IMR-90 (cell line): ENCODE measurements around the gene EMD. TPM values are rescaled to one million over a fixed set of nuclear protein-coding genes. Genes with fewer than 3 reads are reported as not detected.
A peak's percentile ranks its signal among the peaks of the same experiment; 100 is the strongest.

ENCODE experiments used
- ATAC-seq: fragments of 200-7000 bp; cut with Tn5 transposase; 2 replicates; pipeline ENCODE4 v1.9.1; 2020; ENCODE audit warnings: low read depth, mild to moderate bottlenecking, moderate library complexity
- BruUV-seq: library from RNA; stranded (reverse); fragments of 400-500 nt; replicated peaks from 2 replicates; lab custom pipeline; 2021; lab: Mats Ljungman, UMichigan
- CTCF ChIA-PET: fragments of 300-600 bp; formaldehyde crosslinking; extraction: SDS; loops from one replicate; lab custom pipeline; 2021; ENCODE audit warnings: antibody characterized with exemption; lab: Yijun Ruan, JAX
- POLR2A ChIA-PET: fragments of 300-600 bp; sonication (Branson Sonifier 250); formaldehyde crosslinking; loops from one replicate; lab custom pipeline; 2022; ENCODE audit warnings: antibody characterized with exemption; ENCODE audit not compliant: unreplicated experiment; lab: Charles Lee
- DNase-seq: peaks from one replicate; pipeline ENCODE4 v3.0.0; 2013
- H2AFZ ChIP-seq: replicated peaks from 2 replicates; pipeline ENCODE3; 2013; ENCODE audit warnings: low read length, mild to moderate bottlenecking; ENCODE audit not compliant: poor library complexity
- H2AK5ac ChIP-seq: 2 replicates; pipeline ENCODE4 v1.6.1; 2013; ENCODE audit warnings: low read depth, low read length, inconsistent platforms
- H2AK9ac ChIP-seq: replicated peaks from 2 replicates; pipeline ENCODE3; 2013; ENCODE audit warnings: mild to moderate bottlenecking, low read depth, low read length, moderate library complexity; ENCODE audit not compliant: poor library complexity
- H2BK120ac ChIP-seq: 2 replicates; pipeline ENCODE4 v1.6.1; 2013; ENCODE audit warnings: low read depth, low read length, inconsistent platforms
- H2BK15ac ChIP-seq: 3 replicates; pipeline ENCODE4 v1.6.1; 2013; ENCODE audit warnings: low read depth, low read length, inconsistent platforms
- H2BK20ac ChIP-seq: 2 replicates; pipeline ENCODE4 v1.6.1; 2013; ENCODE audit warnings: low read depth, mild to moderate bottlenecking, inconsistent platforms, low read length, moderate library complexity
- H2BK5ac ChIP-seq: 2 replicates; pipeline ENCODE4 v1.6.1; 2013; ENCODE audit warnings: mild to moderate bottlenecking, low read depth, low read length, inconsistent platforms; ENCODE audit not compliant: poor library complexity, severe bottlenecking
- H3K14ac ChIP-seq: replicated peaks from 2 replicates; pipeline ENCODE4 v1.6.1; 2013; ENCODE audit warnings: low read depth, low read length, inconsistent platforms
- H3K18ac ChIP-seq: 2 replicates; pipeline ENCODE4 v1.6.1; 2013; ENCODE audit warnings: low read depth, low read length, control low read depth
- H3K23ac ChIP-seq: 2 replicates; pipeline ENCODE4 v1.6.1; 2013; ENCODE audit warnings: low read depth, low read length, inconsistent platforms
- H3K27ac ChIP-seq: 2 replicates; pipeline ENCODE4 v1.5.1; 2013; ENCODE audit warnings: mild to moderate bottlenecking, control low read depth, low read length; ENCODE audit not compliant: insufficient read depth
- H3K27me3 ChIP-seq: 2 replicates; pipeline ENCODE4 v1.6.1; 2013; ENCODE audit warnings: low read length; ENCODE audit not compliant: control insufficient read depth, insufficient read depth
- H3K36me3 ChIP-seq: 2 replicates; pipeline ENCODE4 v1.6.1; 2013; ENCODE audit warnings: low read length, mixed read lengths; ENCODE audit not compliant: control insufficient read depth, insufficient read depth
- H3K4ac ChIP-seq: 2 replicates; pipeline ENCODE4 v1.6.1; 2013; ENCODE audit warnings: low read depth, low read length, inconsistent platforms
- H3K4me1 ChIP-seq: 2 replicates; pipeline ENCODE4 v1.6.1; 2013; ENCODE audit warnings: low read length, mixed read lengths; ENCODE audit not compliant: control insufficient read depth, insufficient read depth
- H3K4me2 ChIP-seq: 2 replicates; pipeline ENCODE4 v1.6.1; 2013; ENCODE audit warnings: low read depth, mild to moderate bottlenecking, control low read depth, low read length, moderate library complexity
- H3K4me3 ChIP-seq: 2 replicates; pipeline ENCODE4 v1.5.1; 2013; ENCODE audit warnings: low read depth, mild to moderate bottlenecking, control low read depth, low read length, moderate library complexity; ENCODE audit not compliant: insufficient read depth
- H3K56ac ChIP-seq: 2 replicates; pipeline ENCODE4 v1.6.1; 2013; ENCODE audit warnings: low read length, inconsistent platforms; ENCODE audit not compliant: insufficient read depth; ENCODE audit errors: extremely low read depth
- H3K79me1 ChIP-seq, 2 experiments: 2 replicates each; pipeline ENCODE4 v1.6.1; 2013; ENCODE audit warnings: low read length in 2 of 2, inconsistent platforms in 1 of 2, low read depth in 1 of 2
- H3K9ac ChIP-seq: 2 replicates; pipeline ENCODE4 v1.6.1; 2013; ENCODE audit warnings: low read depth, low read length, control low read depth
- H3K9me1 ChIP-seq: 2 replicates; pipeline ENCODE4 v1.6.1; 2013; ENCODE audit warnings: low read length, inconsistent platforms; ENCODE audit not compliant: insufficient read depth
- H3K9me3 ChIP-seq: 2 replicates; pipeline ENCODE4 v1.6.1; 2013; ENCODE audit warnings: low read length; ENCODE audit not compliant: control insufficient read depth, insufficient read depth
- H4K20me1 ChIP-seq: 2 replicates; pipeline ENCODE4 v1.6.1; 2013; ENCODE audit warnings: low read length, inconsistent platforms; ENCODE audit not compliant: insufficient read depth
- H4K5ac ChIP-seq: 2 replicates; pipeline ENCODE4 v1.6.1; 2013; ENCODE audit warnings: mild to moderate bottlenecking, low read depth, low read length, control low read depth
- H4K8ac ChIP-seq, 2 experiments: 2 replicates each; pipeline ENCODE4 v1.6.1; 2013; ENCODE audit warnings: low read depth in 2 of 2, low read length in 2 of 2, control low read depth in 1 of 2, inconsistent platforms in 1 of 2
- H4K91ac ChIP-seq: 2 replicates; pipeline ENCODE4 v1.6.1; 2013; ENCODE audit warnings: low read depth, low read length, inconsistent platforms; ENCODE audit not compliant: insufficient read depth
- BHLHE40 ChIP-seq: fragments of 150-350 bp; IDR thresholded peaks from 2 replicates; pipeline ENCODE4 v1.6.1; 2016; ENCODE audit warnings: mild to moderate bottlenecking, low read depth, low read length
- CEBPB ChIP-seq: IDR thresholded peaks from 2 replicates; pipeline ENCODE4 v1.6.1; 2012; ENCODE audit warnings: low read depth, low read length, improper control_type of control experiment
- ELK1 ChIP-seq: fragments of 150-350 bp; IDR thresholded peaks from 2 replicates; pipeline ENCODE4 v1.6.1; 2016; ENCODE audit warnings: low read depth, mild to moderate bottlenecking, low read length, moderate library complexity, borderline replicate concordance
- FOS ChIP-seq: fragments of 150-350 bp; IDR thresholded peaks from 2 replicates; pipeline ENCODE4 v1.6.1; 2016; ENCODE audit warnings: low read depth, low read length
- MAZ ChIP-seq: IDR thresholded peaks from 2 replicates; pipeline ENCODE4 v1.6.1; 2012; ENCODE audit warnings: low read depth, mild to moderate bottlenecking, low read length, improper control_type of control experiment, moderate library complexity, borderline replicate concordance
- MXI1 ChIP-seq: IDR thresholded peaks from 2 replicates; pipeline ENCODE4 v1.6.1; 2012; ENCODE audit warnings: low read depth, mild to moderate bottlenecking, low read length, moderate library complexity, borderline replicate concordance
- NFE2L2 ChIP-seq: fragments of 150-350 bp; IDR thresholded peaks from 2 replicates; pipeline ENCODE4 v1.6.1; 2016; ENCODE audit warnings: low read depth, mild to moderate bottlenecking, low read length
- POLR2A ChIP-seq: IDR thresholded peaks from 2 replicates; pipeline ENCODE4 v1.6.1; 2012; ENCODE audit warnings: mild to moderate bottlenecking, low read depth, low read length
- RCOR1 ChIP-seq: IDR thresholded peaks from 2 replicates; pipeline ENCODE4 v1.6.1; 2012; ENCODE audit warnings: mild to moderate bottlenecking, low read length, improper control_type of control experiment; ENCODE audit not compliant: insufficient replicate concordance
- RFX5 ChIP-seq: IDR thresholded peaks from 2 replicates; pipeline ENCODE4 v1.8.0; 2012; ENCODE audit warnings: low read depth, mild to moderate bottlenecking, low read length, moderate library complexity
- SMC3 ChIP-seq: fragments of 150-350 bp; IDR thresholded peaks from 2 replicates; pipeline ENCODE4 v1.6.1; 2016; ENCODE audit warnings: low read depth, mild to moderate bottlenecking, antibody characterized with exemption, low read length, moderate library complexity
- USF2 ChIP-seq: fragments of 150-350 bp; IDR thresholded peaks from 2 replicates; pipeline ENCODE4 v1.6.1; 2017; ENCODE audit warnings: mild to moderate bottlenecking, antibody characterized with exemption, low read length, low read depth
- WGBS, 2 experiments: methylation state at CpG; one replicate each; pipeline versions ENCODE4 v1.1.5 to v1.1.7; 2013; ENCODE audit warnings: missing lambda C conversion rate in 2 of 2; ENCODE audit not compliant: insufficient read length in 1 of 2; ENCODE audit errors: extremely low coverage in 2 of 2; 5-methylcytosine and 5-hydroxymethylcytosine counted together
- dilution Hi-C: fragments of 300-500 bp; cut with HindIII; formaldehyde crosslinking; loops from one replicate; pipeline ENCODE4 v1.14.3; 2018; ENCODE audit warnings: low sequenced_read_pairs; ENCODE audit not compliant: unreplicated experiment
- in situ Hi-C: fragments of 300-500 bp; cut with MboI; formaldehyde crosslinking; loops from 3 replicates; pipeline ENCODE4 v1.14.3; 2019; ENCODE audit warnings: low sequenced_read_pairs, inconsistent platforms, mixed read lengths
- intact Hi-C: fragments of 100-400 bp; cut with micrococcal nuclease; formaldehyde crosslinking; loops from 2 replicates; pipeline ENCODE4 v1.10.0; 2022
- polyA plus RNA-seq, 3 experiments: library from polyadenylated mRNA; depleted of rRNA; stranded (reverse); fragments of >200 nt; gene quantifications; 2 replicates each; pipeline ENCODE4 v1.2.3, GENCODE V29; 2012; ENCODE audit warnings: low replicate concordance in 1 of 3
- total RNA-seq: library from RNA; depleted of rRNA; stranded (reverse); fragments of >200 nt; gene quantifications from 2 replicates; pipeline ENCODE4 v1.2.3, GENCODE V29; 2012

The EMD gene
- total and polyA plus RNA-seq, 2 of the 4 experiments (the other 2 are of a cell fraction): 9.9 to 80.6 TPM

DNA sequence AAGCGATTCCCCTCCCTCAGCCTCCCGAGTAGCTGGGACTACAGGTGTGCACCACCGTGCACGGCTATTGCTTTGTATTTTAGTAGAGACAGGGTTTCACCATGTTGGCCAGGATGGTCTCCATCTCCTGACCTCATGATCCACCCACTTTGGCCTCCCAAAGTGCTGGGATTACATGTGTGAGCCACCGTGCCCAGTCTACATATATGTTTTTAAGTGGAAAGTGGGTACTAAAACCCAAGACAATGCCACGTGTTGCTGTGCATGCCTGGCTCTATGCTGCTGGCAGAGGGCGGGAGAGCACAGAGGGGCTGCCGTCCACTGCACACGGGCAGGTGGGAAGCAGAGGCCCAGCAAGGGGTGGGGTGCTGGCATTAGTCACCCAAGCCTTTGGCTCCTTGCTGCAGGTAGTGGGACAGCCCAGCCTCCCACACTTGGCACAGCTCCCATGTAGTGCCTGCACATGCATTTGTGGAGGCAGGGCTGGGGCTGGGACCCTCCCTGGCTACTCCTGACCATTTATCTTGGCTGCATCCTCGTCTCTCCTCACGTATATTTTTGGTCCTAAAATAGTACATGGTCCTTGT lies 3.5 kb downstream of the EMD start:
- H3K9me3 ChIP-seq: no peaks in the 10 kb centered on the region
- H4K91ac ChIP-seq: no peak overlapping the region
- peaks cover 17% of the 10 kb centered on the region for H4K20me1 ChIP-seq
- no peak overlapping the region for H2BK120ac ChIP-seq
- no peak overlapping the region for H3K27ac ChIP-seq
- H3K18ac ChIP-seq: no peak overlapping the region
- peaks cover 11% of the 10 kb centered on the region; the same call in 1 of the 2 replicates for H3K36me3 ChIP-seq
- no peak for TF ChIP-seq FOS
- no peak for TF ChIP-seq MXI1
- TF ChIP-seq MAZ: no peak
- no peak for TF ChIP-seq ELK1
- no peak for TF ChIP-seq RFX5
- no peak for TF ChIP-seq CEBPB
- no peak for TF ChIP-seq BHLHE40
- no peak for TF ChIP-seq NFE2L2
- no peak for TF ChIP-seq RCOR1
- TF ChIP-seq USF2: no peak
- no peak for TF ChIP-seq SMC3
- TF ChIP-seq POLR2A: no peak
- H4K8ac ChIP-seq: no peak overlapping the region
- H2AK5ac ChIP-seq: no peak overlapping the region
- 70% methylated on average over 2 of the region's 11 CpGs; no CpG with 5 or more reads in 1 of the 2 experiments for WGBS, 2 experiments
- in situ Hi-C loops: no loop called here
- H3K4me3 ChIP-seq: no peak overlapping the region
- ChIA-PET POLR2A (interaction anchor here (1.3 kb wide), 1 partner anchor 9 kb away, joined by 4 read pairs; no protein-coding TSS in a partner anchor), CTCF (interaction anchor here (1.6 kb wide), 1 partner anchor 10 kb away, joined by 4 read pairs; no protein-coding TSS in a partner anchor)
- H3K4ac ChIP-seq: no peak overlapping the region
- peaks cover 0 to 19% of the 10 kb centered on the region in 2 experiments; a peak in 2 of 4 replicates for H3K79me1 ChIP-seq
- H3K4me2 ChIP-seq: no peak overlapping the region
- H3K9ac ChIP-seq: no peak overlapping the region
- DNase-seq (no peak), ATAC-seq (no peak)
- intact Hi-C loops: no loop called here
- no peak overlapping the region for H3K14ac ChIP-seq
- dilution Hi-C loops: no loop called here
- no peak overlapping the region for H3K56ac ChIP-seq
- BruUV-seq: no TSS peak
- H2BK20ac ChIP-seq: no peak overlapping the region
- no peak overlapping the region for H4K5ac ChIP-seq
- H2BK15ac ChIP-seq: no peak overlapping the region
- H3K23ac ChIP-seq: no peak overlapping the region
- H3K9me1 ChIP-seq: no peaks in the 10 kb centered on the region
- peak overlapping the region; percentile 78 for H2AK9ac ChIP-seq
- H3K27me3 ChIP-seq: no peaks in the 10 kb centered on the region
- H2AFZ ChIP-seq: no peak overlapping the region
- H3K4me1 ChIP-seq: peaks cover 2% of the 10 kb centered on the region; the same call in 1 of the 2 replicates
- H2BK5ac ChIP-seq: no peak overlapping the region
